ENCODE measurements around the gene LMAN2.

- TF ChIP-seq FOSL2 (IDR thresholded peaks at IDR 0.05) (no peak), FOSL2 (CRISPR knock-in tag; IDR thresholded peaks at IDR 0.05) (no peak), HOXA7 (CRISPR knock-in tag; IDR thresholded peaks at IDR 0.05) (no peak)
Measured at GRCh38 chr5:177362610-177363507, 11.4 kb upstream of the LMAN2 start.
